Stimulated activated CD8-positive, alpha-beta memory T cell treated with anti-CD3 and anti-CD28 coated beads, Interleukin-7, amount 100 ng/mL, for 4 hours (primary cell): ENCODE measurements around the gene GSC.
"Not testable (repeated sequence)": the region's sequence is repeated elsewhere in the genome, so short reads cannot be mapped to it uniquely, and the experiment has no call there.

Experiments used
- DNase-seq, 2 donors: peaks; one replicate each; pipeline ENCODE4 v3.0.0-alpha.2; 2020; ENCODE audit warnings: low read depth in 2 of 2

The GSC gene

GRCh38 chr14:94771906-94772490 lies 2.1 kb upstream of the GSC start:
- DNase-seq, result no peak

DNA sequence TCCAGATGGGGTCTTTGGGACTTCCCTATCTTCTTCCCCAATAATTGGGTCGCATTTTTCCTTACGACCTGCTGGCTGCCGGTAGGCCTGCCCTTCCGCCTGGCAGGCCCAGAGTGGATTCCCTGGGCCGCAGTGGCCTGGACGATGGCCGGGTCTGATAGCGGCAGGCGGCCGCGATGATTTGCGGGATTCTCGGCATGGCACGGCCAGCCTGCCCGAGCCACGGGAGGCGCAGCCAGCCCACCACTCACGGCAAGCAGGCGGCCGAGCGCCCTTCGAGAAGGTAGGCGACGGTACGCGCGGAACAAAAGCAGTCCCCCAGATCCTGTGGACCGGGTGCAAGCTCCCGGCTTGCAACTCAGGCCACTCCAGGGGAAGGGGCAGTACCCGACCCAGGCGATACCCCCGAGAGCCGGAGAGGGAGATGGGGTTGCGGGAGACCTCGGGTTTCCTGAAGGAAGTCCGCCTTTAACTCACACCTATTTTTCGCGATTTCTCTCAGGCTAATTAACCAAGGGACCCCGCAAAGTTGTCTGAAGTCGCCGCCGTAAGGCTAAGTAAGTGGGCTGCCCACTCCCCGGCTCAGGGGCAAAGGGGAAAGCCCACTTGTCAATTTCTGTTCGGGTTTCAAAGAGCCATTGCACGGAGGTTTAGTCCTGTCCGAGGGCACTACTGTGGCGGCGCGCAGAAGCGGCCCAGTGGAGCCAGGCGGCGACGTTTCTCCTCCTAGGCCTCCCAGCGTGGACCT lies 1.4 kb upstream of the GSC start:
- DNase-seq, result no peak

GRCh38 chr14:94770815-94771157 lies 873 bp upstream of the GSC start:
- no peak for DNase-seq

GRCh38 chr14:94770251-94770749 lies 387 bp upstream of the GSC start:
- DNase-seq, result no peak

- DNase-seq, result no peak
Observed at GRCh38 chr14:94768521-94769390, 1.2 kb downstream of the GSC start.

- no peak for DNase-seq
Observed at GRCh38 chr14:94768141-94768520, 1.8 kb downstream of the GSC start.

GRCh38 chr14:94767321-94767878 lies 2.5 kb downstream of the GSC start:
- DNase-seq, result no peak

DNA sequence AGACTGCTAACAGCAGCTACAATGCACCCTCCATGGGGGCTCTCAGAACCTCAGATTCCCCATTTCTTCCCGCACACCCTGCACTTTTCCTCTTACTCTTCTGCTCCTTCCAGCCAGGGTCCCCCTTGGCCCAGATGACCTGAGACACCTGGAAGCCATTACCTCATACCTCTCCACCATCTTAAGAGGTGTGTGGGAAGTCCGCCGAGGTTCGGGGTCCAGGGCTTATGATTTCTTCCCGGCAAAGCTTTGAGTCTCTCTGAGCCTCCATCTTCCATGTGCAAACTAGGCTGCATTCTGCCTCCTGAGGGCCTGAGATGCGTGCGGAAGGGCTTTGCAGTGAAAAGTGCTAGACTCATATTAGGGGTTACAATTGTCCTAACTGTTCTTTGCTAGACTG lies 5.3 kb downstream of the GSC start:
- DNase-seq, result no peak

GRCh38 chr14:94762431-94762830 lies 7.5 kb downstream of the GSC start:
- DNase-seq, result no peak

- no peak for DNase-seq
Observed at GRCh38 chr14:94761997-94762377, 7.9 kb downstream of the GSC start.

GRCh38 chr14:94761348-94761996 lies 8.4 kb downstream of the GSC start:
- no peak for DNase-seq

GRCh38 chr14:94756310-94756882 lies 13.5 kb downstream of the GSC start:
- no peak for DNase-seq

- DNase-seq, result no peak
Observed at GRCh38 chr14:94754391-94754942, 15.4 kb downstream of the GSC start.

GRCh38 chr14:94752591-94753436 lies 17.1 kb downstream of the GSC start:
- DNase-seq, result no peak

DNA sequence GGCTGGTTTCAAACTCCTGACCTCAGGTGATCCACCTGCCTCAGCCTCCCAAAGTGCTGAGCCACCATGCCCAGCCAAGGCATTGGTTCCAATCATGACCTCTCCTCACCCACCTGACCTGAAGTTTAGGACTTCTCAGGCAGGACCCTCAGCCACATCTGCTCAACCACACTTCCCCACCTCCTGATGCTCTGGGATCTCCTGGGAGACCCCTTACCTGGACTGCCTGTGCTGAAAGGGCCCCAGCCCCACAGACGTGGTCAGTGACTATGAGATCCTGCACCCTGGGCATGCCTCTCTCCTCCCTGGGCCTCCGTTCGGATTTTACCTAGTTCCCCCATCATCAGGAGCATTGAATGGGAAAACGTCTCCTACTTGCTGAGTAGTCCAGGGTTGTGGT lies 18.0 kb downstream of the GSC start:
- no peak for DNase-seq

GRCh38 chr14:94751321-94751720 lies 18.6 kb downstream of the GSC start:
- no peak for DNase-seq

DNA sequence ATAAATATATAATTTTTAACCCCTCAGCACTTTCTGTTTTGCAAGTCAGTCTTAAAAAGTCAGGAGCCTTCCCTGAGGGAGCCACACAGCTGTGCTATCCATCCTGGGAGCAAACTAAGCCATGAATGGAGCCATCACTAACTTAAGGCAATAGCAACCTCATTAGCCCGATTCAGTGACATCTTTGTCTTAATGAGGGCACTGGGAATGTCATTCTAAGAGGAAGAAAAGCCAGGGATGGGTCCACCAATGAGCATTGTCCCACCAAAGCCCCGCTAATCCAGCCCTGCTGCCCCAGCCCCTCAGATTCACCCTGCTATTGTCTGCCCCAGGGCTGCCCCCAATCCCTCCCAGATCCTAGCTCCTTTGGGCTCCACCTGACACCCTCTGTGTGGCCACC lies 19.5 kb downstream of the GSC start:
- DNase-seq, result no peak

GRCh38 chr14:94748667-94749347 lies 21.1 kb downstream of the GSC start:
- DNase-seq, result no peak

- no peak for DNase-seq
Observed at GRCh38 chr14:94747739-94748138, 22.2 kb downstream of the GSC start.

DNA sequence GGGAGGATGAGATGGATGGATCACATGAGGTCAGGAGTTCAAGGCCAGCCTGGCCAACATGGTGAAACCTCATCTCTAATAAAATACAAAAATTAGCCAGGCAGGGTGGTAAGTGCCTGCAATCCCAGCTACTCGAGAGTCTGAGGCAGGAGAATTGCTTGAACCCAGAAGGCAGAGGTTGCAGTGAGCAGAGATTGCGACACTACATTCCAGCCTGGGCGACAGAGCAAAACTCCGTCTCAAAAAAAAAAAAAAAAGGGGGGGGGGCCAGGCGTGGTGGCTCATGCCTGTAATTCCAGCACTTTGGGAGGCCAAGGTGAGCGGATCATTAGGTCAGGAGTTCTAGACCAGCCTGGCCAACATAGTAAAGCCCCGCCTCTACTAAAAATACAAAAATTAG lies 22.8 kb downstream of the GSC start:
- not testable (repeated sequence) for DNase-seq
